Measurements from ENCODE around the gene DACT3.

Gene DACT3

DNA sequence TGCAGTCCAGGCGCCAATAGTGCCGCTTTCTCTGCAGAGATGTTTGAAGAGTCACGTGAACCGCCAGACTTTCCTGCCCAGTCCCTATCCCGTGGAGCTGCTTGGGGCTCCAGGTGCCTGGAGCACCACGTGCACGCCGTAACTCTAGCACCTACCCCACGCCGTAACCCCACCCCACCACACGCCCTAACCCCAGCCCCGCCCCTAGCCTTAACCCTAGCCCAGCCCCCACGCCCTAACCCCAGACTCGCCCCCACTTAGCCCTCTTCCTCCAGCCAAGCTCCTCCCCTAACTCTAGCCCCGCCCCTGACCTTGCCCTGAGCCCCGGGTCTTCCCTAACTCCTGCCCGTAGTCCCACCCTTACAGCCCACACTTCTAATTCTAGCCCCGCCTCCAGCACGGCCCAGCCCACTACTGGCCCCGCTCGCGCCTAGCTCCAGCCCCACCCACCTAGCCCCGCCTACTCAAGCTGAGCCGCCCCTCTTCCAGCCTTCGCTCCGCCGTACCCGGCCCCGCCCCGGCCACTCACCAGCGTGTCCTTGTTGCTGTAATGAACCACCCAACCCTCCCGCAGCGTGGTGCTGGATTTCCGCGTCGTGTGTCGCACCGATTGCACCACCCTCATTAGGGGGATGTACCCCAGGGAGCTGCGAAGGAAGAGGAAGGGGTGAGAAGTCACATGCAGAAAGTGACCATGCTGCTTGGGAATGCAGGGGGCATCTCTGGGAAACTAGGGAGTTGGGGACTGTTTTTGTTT lies 36.4 kb upstream of the DACT3 start:
- H3K36me3 ChIP-seq (ENCODE audit: insufficient read depth, insufficient read length, low read length), result peaks cover 70% of the 10 kb centered on the region
- H3K9me3 ChIP-seq (ENCODE audit: insufficient read depth, low read length), result no peaks in the 10 kb centered on the region
- H3K4me1 ChIP-seq (ENCODE audit: insufficient read depth, insufficient read length), result no peaks in the 10 kb centered on the region
- H3K4me3 ChIP-seq (ENCODE audit: insufficient read length, low read depth), result peak overlapping the region; percentile 15
- peak overlapping the region; percentile 11 for H3K9ac ChIP-seq (ENCODE audit: insufficient read length, low read depth)
- no peak for TF ChIP-seq ZNF274 (IDR thresholded peaks at IDR 0.05; ENCODE audit: low read depth, low read length)
- H3K27me3 ChIP-seq (ENCODE audit: insufficient read depth, insufficient read length), result no peaks in the 10 kb centered on the region
- DNase-seq (ENCODE audit: low read depth, low spot score), result peak; percentile 90

DNA sequence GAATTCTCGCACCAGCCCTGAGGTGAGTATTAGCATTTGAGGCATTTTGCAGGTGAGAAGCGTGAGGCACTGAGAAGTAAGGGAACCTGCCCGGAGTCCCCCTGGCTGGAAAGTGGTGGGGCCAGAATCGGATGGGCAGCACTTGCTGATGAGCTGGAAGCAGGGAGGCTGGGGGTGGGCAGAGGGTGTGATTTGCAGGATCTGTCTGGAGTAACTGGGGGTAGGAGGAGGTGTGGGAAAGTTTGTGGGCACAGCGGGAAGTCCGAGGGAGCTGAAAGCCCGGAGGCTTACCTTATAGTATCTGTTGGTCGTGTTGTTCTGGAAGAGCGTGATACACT lies 35.9 kb upstream of the DACT3 start:
- Histone ChIP-seq H3K36me3 (ENCODE audit: insufficient read depth, insufficient read length, low read length) (peaks cover 71% of the 10 kb centered on the region), H3K9ac (ENCODE audit: insufficient read length, low read depth) (peak overlapping the region; percentile 11), H3K4me1 (ENCODE audit: insufficient read depth, insufficient read length) (no peaks in the 10 kb centered on the region), H3K27me3 (ENCODE audit: insufficient read depth, insufficient read length) (no peaks in the 10 kb centered on the region), H3K9me3 (ENCODE audit: insufficient read depth, low read length) (no peaks in the 10 kb centered on the region), H3K4me3 (ENCODE audit: insufficient read length, low read depth) (peak overlapping the region; percentile 15)
- no peak for TF ChIP-seq ZNF274 (IDR thresholded peaks at IDR 0.05; ENCODE audit: low read depth, low read length)
- no peak for TF ChIP-seq SUZ12 (IDR thresholded peaks at IDR 0.05; ENCODE audit: extremely low read depth, insufficient read depth, insufficient read length)
- no peak for TF ChIP-seq YY1 (IDR thresholded peaks at IDR 0.05; ENCODE audit: insufficient read depth, insufficient read length)
- DNase-seq (ENCODE audit: low read depth, low spot score), result no peak

DNA sequence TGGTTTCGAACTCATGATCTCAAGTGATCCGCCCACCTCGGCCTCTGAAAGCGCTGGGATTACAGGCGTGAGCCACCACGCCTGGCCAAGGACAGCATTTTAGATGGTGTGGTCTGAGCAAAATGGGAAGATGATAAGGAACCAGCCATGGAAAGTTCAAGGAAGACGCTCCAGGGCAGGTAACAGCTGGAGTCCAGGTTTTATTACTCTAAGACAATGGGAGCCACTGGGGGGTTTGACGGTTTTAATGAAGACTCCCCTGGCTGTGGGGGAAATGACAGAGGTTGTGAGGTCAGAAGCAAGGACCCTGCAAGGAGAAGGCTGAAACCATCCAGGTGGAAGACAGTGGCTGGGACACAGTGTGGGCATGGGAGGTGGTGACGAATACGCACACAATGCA lies 35.1 kb upstream of the DACT3 start:
- no peak for DNase-seq (ENCODE audit: low read depth, low spot score)
- no peak for TF ChIP-seq ZNF274 (IDR thresholded peaks at IDR 0.05; ENCODE audit: low read depth, low read length)
- no peak for TF ChIP-seq SUZ12 (IDR thresholded peaks at IDR 0.05; ENCODE audit: extremely low read depth, insufficient read depth, insufficient read length)
- Histone ChIP-seq H3K4me1 (ENCODE audit: insufficient read depth, insufficient read length) (no peaks in the 10 kb centered on the region), H3K9me3 (ENCODE audit: insufficient read depth, low read length) (no peaks in the 10 kb centered on the region), H3K27me3 (ENCODE audit: insufficient read depth, insufficient read length) (no peaks in the 10 kb centered on the region), H3K9ac (ENCODE audit: insufficient read length, low read depth) (no peak overlapping the region), H3K36me3 (ENCODE audit: insufficient read depth, insufficient read length, low read length) (peaks cover 75% of the 10 kb centered on the region), H3K4me3 (ENCODE audit: insufficient read length, low read depth) (no peak overlapping the region)

DNA sequence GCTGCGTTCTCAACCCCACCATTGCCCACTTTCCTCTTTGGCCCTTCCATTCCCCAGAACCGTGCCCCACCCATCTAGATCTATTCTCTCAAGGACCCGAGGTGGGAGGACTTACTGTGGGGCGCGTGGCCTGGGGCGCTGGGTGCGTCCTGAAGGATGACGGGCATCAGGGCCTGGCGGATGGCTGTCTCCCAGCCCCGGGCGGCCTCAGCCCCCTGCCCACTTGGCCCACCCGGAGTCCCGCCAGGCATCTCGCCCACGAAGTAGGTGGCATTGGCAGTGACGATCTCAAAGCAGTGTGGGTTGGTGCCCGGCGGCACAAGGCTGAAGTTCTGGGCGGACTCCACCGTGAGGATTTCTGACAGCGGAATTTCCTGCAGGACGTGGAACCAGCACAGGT lies 32.8 kb upstream of the DACT3 start:
- H3K4me1 ChIP-seq (ENCODE audit: insufficient read depth, insufficient read length), result no peaks in the 10 kb centered on the region
- TF ChIP-seq YY1 (IDR thresholded peaks at IDR 0.05; ENCODE audit: insufficient read depth, insufficient read length), result no peak
- no peak for TF ChIP-seq ZNF274 (IDR thresholded peaks at IDR 0.05; ENCODE audit: low read depth, low read length)
- no peak for TF ChIP-seq SUZ12 (IDR thresholded peaks at IDR 0.05; ENCODE audit: extremely low read depth, insufficient read depth, insufficient read length)
- no peaks in the 10 kb centered on the region for H3K9me3 ChIP-seq (ENCODE audit: insufficient read depth, low read length)
- H3K27me3 ChIP-seq (ENCODE audit: insufficient read depth, insufficient read length), result no peaks in the 10 kb centered on the region
- no peak for DNase-seq (ENCODE audit: low read depth, low spot score)
- H3K36me3 ChIP-seq (ENCODE audit: insufficient read depth, insufficient read length, low read length), result peaks cover 74% of the 10 kb centered on the region
- H3K4me3 ChIP-seq (ENCODE audit: insufficient read length, low read depth), result no peak overlapping the region
- H3K9ac ChIP-seq (ENCODE audit: insufficient read length, low read depth), result no peak overlapping the region

GRCh38 chr19:46692918-46693722 lies 32.1 kb upstream of the DACT3 start:
- DNase-seq (ENCODE audit: low read depth, low spot score), result no peak
- Histone ChIP-seq H3K9me3 (ENCODE audit: insufficient read depth, low read length) (no peaks in the 10 kb centered on the region), H3K4me3 (ENCODE audit: insufficient read length, low read depth) (no peak overlapping the region), H3K4me1 (ENCODE audit: insufficient read depth, insufficient read length) (no peaks in the 10 kb centered on the region), H3K9ac (ENCODE audit: insufficient read length, low read depth) (no peak overlapping the region), H3K36me3 (ENCODE audit: insufficient read depth, insufficient read length, low read length) (peaks cover 72% of the 10 kb centered on the region), H3K27me3 (ENCODE audit: insufficient read depth, insufficient read length) (no peaks in the 10 kb centered on the region)
- no peak for TF ChIP-seq YY1 (IDR thresholded peaks at IDR 0.05; ENCODE audit: insufficient read depth, insufficient read length)

DNA sequence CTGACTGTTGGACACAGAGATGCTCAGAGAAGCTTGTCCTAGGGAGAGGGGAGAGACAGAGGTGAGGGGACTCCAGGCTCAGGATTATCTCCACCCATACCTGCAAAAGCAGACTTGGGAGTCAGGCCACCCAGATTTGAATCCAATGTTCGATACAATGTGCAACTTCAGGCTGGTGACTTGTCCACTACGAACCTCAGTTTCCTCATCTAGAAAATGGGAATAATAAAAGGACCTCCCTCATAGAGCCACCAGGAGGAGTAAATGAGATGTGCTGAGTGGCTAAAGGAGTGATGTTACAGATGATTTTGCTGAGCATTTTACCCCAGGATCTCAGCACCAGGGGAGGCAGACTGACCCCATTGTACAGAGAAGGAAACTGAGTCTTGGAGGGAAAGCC lies 31.0 kb upstream of the DACT3 start:
- TF ChIP-seq ZNF274 (IDR thresholded peaks at IDR 0.05; ENCODE audit: low read depth, low read length) (no peak), YY1 (IDR thresholded peaks at IDR 0.05; ENCODE audit: insufficient read depth, insufficient read length) (no peak), SUZ12 (IDR thresholded peaks at IDR 0.05; ENCODE audit: extremely low read depth, insufficient read depth, insufficient read length) (no peak)
- H3K9me3 ChIP-seq (ENCODE audit: insufficient read depth, low read length), result no peaks in the 10 kb centered on the region
- no peak overlapping the region for H3K9ac ChIP-seq (ENCODE audit: insufficient read length, low read depth)
- peaks cover 82% of the 10 kb centered on the region for H3K36me3 ChIP-seq (ENCODE audit: insufficient read depth, insufficient read length, low read length)
- no peaks in the 10 kb centered on the region for H3K27me3 ChIP-seq (ENCODE audit: insufficient read depth, insufficient read length)
- no peaks in the 10 kb centered on the region for H3K4me1 ChIP-seq (ENCODE audit: insufficient read depth, insufficient read length)
- no peak for DNase-seq (ENCODE audit: low read depth, low spot score)
- no peak overlapping the region for H3K4me3 ChIP-seq (ENCODE audit: insufficient read length, low read depth)

DNA sequence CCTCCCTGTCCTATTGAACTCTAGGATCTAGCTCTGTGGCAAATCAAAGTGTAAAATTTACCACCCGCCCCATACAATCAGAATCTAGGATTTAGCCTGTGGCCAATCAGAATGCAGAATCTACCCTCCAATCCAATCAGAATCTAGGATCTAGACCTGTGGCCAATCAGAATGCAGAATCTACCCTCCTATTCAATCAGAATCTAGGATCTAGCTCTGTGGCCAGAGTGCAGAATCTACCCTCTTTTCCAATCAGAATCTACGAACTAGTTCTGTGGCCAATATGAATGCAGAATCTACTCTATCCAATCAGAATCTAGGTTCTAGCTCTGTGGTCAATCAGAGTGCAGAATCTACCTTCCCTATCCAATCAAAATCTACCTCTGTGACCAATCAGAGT lies 30.1 kb upstream of the DACT3 start:
- Histone ChIP-seq H3K9ac (ENCODE audit: insufficient read length, low read depth) (no peak overlapping the region), H3K36me3 (ENCODE audit: insufficient read depth, insufficient read length, low read length) (peaks cover 79% of the 10 kb centered on the region), H3K4me3 (ENCODE audit: insufficient read length, low read depth) (no peak overlapping the region), H3K9me3 (ENCODE audit: insufficient read depth, low read length) (no peaks in the 10 kb centered on the region), H3K27me3 (ENCODE audit: insufficient read depth, insufficient read length) (no peaks in the 10 kb centered on the region), H3K4me1 (ENCODE audit: insufficient read depth, insufficient read length) (no peaks in the 10 kb centered on the region)
- no peak for DNase-seq (ENCODE audit: low read depth, low spot score)
- no peak for TF ChIP-seq YY1 (IDR thresholded peaks at IDR 0.05; ENCODE audit: insufficient read depth, insufficient read length)
- TF ChIP-seq SUZ12 (IDR thresholded peaks at IDR 0.05; ENCODE audit: extremely low read depth, insufficient read depth, insufficient read length), result no peak
- TF ChIP-seq ZNF274 (IDR thresholded peaks at IDR 0.05; ENCODE audit: low read depth, low read length), result no peak
